CD14-positive monocyte (primary cell): ENCODE results near the gene CCDC3. TPM values are rescaled to one million over a fixed set of nuclear protein-coding genes. Genes with fewer than 3 reads are reported as not detected.

ENCODE experiments used
- DNase-seq, 3 donors: peaks; one replicate each; pipeline ENCODE4 v3.0.0-alpha.2; 2011 to 2022
- H2AFZ ChIP-seq: 2 replicates; pipeline ENCODE4 v1.6.0; 2012; ENCODE audit warnings: mild to moderate bottlenecking, low read depth, low read length, inconsistent platforms; ENCODE audit not compliant: insufficient read depth, poor library complexity, severe bottlenecking
- H3K27ac ChIP-seq, 2 donors: 1 replicate in 1 of 2; 2 replicates in 1 of 2; pipeline ENCODE4 v1.5.1; 2012 to 2013; ENCODE audit warnings: low read length in 2 of 2, control low read depth in 1 of 2, inconsistent platforms in 1 of 2, low read depth in 1 of 2, mild to moderate bottlenecking in 1 of 2
- H3K27me3 ChIP-seq, 2 donors: one replicate each; pipeline versions ENCODE4 v1.6.0 to v1.6.1; 2011 to 2013; ENCODE audit warnings: low read length in 2 of 2; ENCODE audit not compliant: control insufficient read depth in 2 of 2, insufficient read depth in 2 of 2
- H3K36me3 ChIP-seq, 2 donors: replicated peaks in 1 of 2; 1 replicate in 1 of 2; 2 replicates in 1 of 2; pipeline versions ENCODE4 v1.5.1 to v1.6.1; 2012 to 2013; ENCODE audit warnings: low read length in 2 of 2, control low read depth in 1 of 2, inconsistent platforms in 1 of 2, mild to moderate bottlenecking in 1 of 2; ENCODE audit not compliant: insufficient read depth in 2 of 2, control insufficient read depth in 1 of 2
- H3K4me1 ChIP-seq, 2 donors: 1 replicate in 1 of 2; 2 replicates in 1 of 2; pipeline versions ENCODE4 v1.5.1 to v1.6.1; 2012 to 2013; ENCODE audit warnings: low read length in 2 of 2, control low read depth in 1 of 2, inconsistent platforms in 1 of 2, mild to moderate bottlenecking in 1 of 2, moderate library complexity in 1 of 2; ENCODE audit not compliant: insufficient read depth in 2 of 2, control insufficient read depth in 1 of 2
- H3K4me2 ChIP-seq: replicated peaks from 2 replicates; pipeline ENCODE3; 2012; ENCODE audit warnings: low read length, moderate library complexity, mild to moderate bottlenecking; ENCODE audit not compliant: poor library complexity, severe bottlenecking; ENCODE audit errors: extremely low read depth
- H3K4me3 ChIP-seq, 3 experiments: fragments of 200-600 bp in 1 of 3; sonication (generic) in 1 of 3; replicated peaks in 1 of 3; 1 replicate in 2 of 3; 2 replicates in 1 of 3; pipeline ENCODE4 v1.5.1; 2011 to 2013; ENCODE audit warnings: low read length in 3 of 3, mild to moderate bottlenecking in 3 of 3, control low read depth in 2 of 3, low read depth in 2 of 3, inconsistent platforms in 1 of 3, moderate library complexity in 1 of 3
- H3K79me2 ChIP-seq: 2 replicates; pipeline ENCODE4 v1.6.0; 2012; ENCODE audit warnings: mild to moderate bottlenecking, control low read depth, inconsistent platforms, low read length, moderate library complexity; ENCODE audit not compliant: insufficient read depth
- H3K9ac ChIP-seq: 2 replicates; pipeline ENCODE4 v1.6.0; 2017; ENCODE audit warnings: low read length, mild to moderate bottlenecking; ENCODE audit not compliant: insufficient read depth, poor library complexity, severe bottlenecking
- H3K9me3 ChIP-seq, 2 donors: replicated peaks in 1 of 2; 1 replicate in 1 of 2; 2 replicates in 1 of 2; pipeline versions ENCODE4 v1.5.1 to v1.6.1; 2012 to 2013; ENCODE audit warnings: low read length in 2 of 2, control low read depth in 1 of 2; ENCODE audit not compliant: control insufficient read depth in 1 of 2, insufficient read depth in 1 of 2
- H4K20me1 ChIP-seq: 2 replicates; pipeline ENCODE4 v1.6.0; 2012; ENCODE audit warnings: mild to moderate bottlenecking, low read length, control low read depth, moderate library complexity; ENCODE audit not compliant: insufficient read depth
- H3K27ac Mint-ChIP-seq, 7 donors: one replicate each; pipeline ENCODE4 v1.8.0; 2020; ENCODE audit warnings: mild to moderate bottlenecking in 7 of 7, mixed read lengths in 7 of 7, moderate library complexity in 6 of 7, inconsistent platforms in 2 of 7
- H3K27me3 Mint-ChIP-seq, 3 donors: one replicate each; pipeline ENCODE4 v1.8.0; 2021 to 2022; ENCODE audit warnings: low read depth in 3 of 3, mild to moderate bottlenecking in 3 of 3, mixed read lengths in 3 of 3, moderate library complexity in 3 of 3, inconsistent platforms in 1 of 3
- H3K36me3 Mint-ChIP-seq, 2 donors: one replicate each; pipeline ENCODE4 v1.8.0; 2020; ENCODE audit warnings: mixed read lengths in 2 of 2, inconsistent platforms in 1 of 2, mild to moderate bottlenecking in 1 of 2
- H3K4me1 Mint-ChIP-seq: one replicate; pipeline ENCODE4 v1.8.0; 2020; ENCODE audit warnings: mild to moderate bottlenecking, mixed read lengths
- H3K4me3 Mint-ChIP-seq, 2 donors: one replicate each; pipeline ENCODE4 v1.8.0; 2020; ENCODE audit warnings: mild to moderate bottlenecking in 2 of 2, mixed read lengths in 2 of 2, moderate library complexity in 1 of 2
- H3K9me3 Mint-ChIP-seq, 7 donors: one replicate each; pipeline ENCODE4 v1.8.0; 2020 to 2022; ENCODE audit warnings: mixed read lengths in 7 of 7, mild to moderate bottlenecking in 6 of 7, moderate library complexity in 6 of 7, inconsistent platforms in 2 of 7
- WGBS: methylation state at CpG from one replicate; pipeline ENCODE4 v1.1.5; 2013; ENCODE audit warnings: missing lambda C conversion rate; ENCODE audit not compliant: insufficient coverage; 5-methylcytosine and 5-hydroxymethylcytosine counted together
- intact Hi-C, 2 donors: fragments of 100-400 bp; cut with micrococcal nuclease; formaldehyde crosslinking; loops; one replicate each; pipeline versions ENCODE4 v1.15.0 to v1.15.1; 2023
- polyA plus RNA-seq, 3 donors: library from polyadenylated mRNA; depleted of rRNA in 1 of 3; unstranded in 2 of 3; stranded (reverse) in 1 of 3; fragments of 300-500 nt in 2 of 3; fragments of >200 nt in 1 of 3; fragmentation: Illumina TruSeq in 2 of 3; gene quantifications; 1 replicate in 2 of 3; 2 replicates in 1 of 3; pipeline ENCODE4 v1.2.3, GENCODE V29; 2012 to 2021
- TF ChIP-seq, protein P1 (sequence below): fragments of 200-600 bp; IDR thresholded peaks from one replicate; pipeline ENCODE4 v1.8.0; 2022; ENCODE audit warnings: antibody characterized with exemption, mild to moderate bottlenecking

The CCDC3 gene
- polyA plus RNA-seq, 3 donors = not detected

DNA sequence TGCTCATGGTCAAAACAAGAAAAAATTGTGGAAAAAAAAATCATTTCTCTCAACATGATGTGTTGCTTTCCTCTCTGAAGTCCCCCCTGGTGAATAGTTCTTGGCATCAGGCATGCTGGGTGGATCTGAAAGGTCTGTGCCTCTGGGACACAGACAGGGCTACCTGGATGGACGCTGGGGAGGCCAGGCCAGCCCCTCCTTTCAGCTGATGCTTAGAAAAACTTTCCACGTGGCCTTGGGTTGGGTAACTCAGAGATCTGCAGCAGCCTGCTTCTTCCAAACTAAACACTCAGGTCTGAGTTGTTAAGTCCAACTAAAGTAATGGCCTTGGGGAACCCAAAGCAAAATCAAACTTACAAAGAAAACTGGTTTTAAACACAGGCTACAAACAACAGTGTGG is 113.0 kb downstream of the CCDC3 start:
- Histone ChIP-seq H4K20me1 (no peaks in the 10 kb centered on the region), H3K79me2 (no peaks in the 10 kb centered on the region), H3K36me3 (no peaks in the 10 kb centered on the region), H3K4me1 (no peaks in the 10 kb centered on the region), H3K27me3 (no peaks in the 10 kb centered on the region), H3K4me2 (no peak overlapping the region), H3K4me3 (no peak overlapping the region), H3K9ac (no peak overlapping the region), H2AFZ (no peak overlapping the region), H3K27ac (no peak overlapping the region), H3K9me3 (peaks cover 3 to 4% of the 10 kb centered on the region in 2 donors)
- intact Hi-C loops = no loop called here
- no peak for DNase-seq
- H3K9me3 Mint-ChIP-seq = peaks cover 2 to 14% (median 9%) of the 10 kb centered on the region in 7 donors
- no peaks in the 10 kb centered on the region for H3K36me3 Mint-ChIP-seq
- TF ChIP-seq, protein P1, sequence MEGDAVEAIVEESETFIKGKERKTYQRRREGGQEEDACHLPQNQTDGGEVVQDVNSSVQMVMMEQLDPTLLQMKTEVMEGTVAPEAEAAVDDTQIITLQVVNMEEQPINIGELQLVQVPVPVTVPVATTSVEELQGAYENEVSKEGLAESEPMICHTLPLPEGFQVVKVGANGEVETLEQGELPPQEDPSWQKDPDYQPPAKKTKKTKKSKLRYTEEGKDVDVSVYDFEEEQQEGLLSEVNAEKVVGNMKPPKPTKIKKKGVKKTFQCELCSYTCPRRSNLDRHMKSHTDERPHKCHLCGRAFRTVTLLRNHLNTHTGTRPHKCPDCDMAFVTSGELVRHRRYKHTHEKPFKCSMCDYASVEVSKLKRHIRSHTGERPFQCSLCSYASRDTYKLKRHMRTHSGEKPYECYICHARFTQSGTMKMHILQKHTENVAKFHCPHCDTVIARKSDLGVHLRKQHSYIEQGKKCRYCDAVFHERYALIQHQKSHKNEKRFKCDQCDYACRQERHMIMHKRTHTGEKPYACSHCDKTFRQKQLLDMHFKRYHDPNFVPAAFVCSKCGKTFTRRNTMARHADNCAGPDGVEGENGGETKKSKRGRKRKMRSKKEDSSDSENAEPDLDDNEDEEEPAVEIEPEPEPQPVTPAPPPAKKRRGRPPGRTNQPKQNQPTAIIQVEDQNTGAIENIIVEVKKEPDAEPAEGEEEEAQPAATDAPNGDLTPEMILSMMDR = no peak
- 100% methylated on average over 2 of the region's 2 CpGs for WGBS
- peaks cover 1 to 8% (median 4%) of the 10 kb centered on the region in 3 donors for H3K27me3 Mint-ChIP-seq
- H3K27ac Mint-ChIP-seq = no peak overlapping the region
- H3K4me3 Mint-ChIP-seq = no peak overlapping the region
- H3K4me1 Mint-ChIP-seq = no peaks in the 10 kb centered on the region

DNA sequence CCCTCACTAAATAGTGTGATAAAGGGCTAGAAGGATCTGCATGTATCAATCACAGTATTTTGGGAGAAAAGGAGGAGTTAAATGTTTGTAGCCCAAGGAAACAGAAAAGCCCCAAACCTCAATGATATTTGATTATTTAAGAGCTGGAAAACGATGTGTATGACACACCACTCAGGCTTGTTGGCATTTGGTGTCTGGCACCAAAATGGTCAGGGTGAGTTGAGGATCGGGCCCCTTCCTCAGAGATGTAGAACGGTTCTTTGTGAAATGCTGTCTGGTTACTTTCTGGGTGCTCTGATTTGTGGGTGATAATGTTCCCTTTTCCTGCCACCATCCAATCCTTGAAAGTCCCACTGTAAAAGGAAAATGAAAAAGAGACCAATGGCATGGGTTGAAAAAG is 113.7 kb downstream of the CCDC3 start:
- Histone ChIP-seq H3K9ac (no peak overlapping the region), H3K27ac (no peak overlapping the region), H4K20me1 (no peaks in the 10 kb centered on the region), H3K27me3 (no peaks in the 10 kb centered on the region), H3K4me3 (no peak overlapping the region), H3K9me3 (no peaks in the 10 kb centered on the region), H3K36me3 (no peaks in the 10 kb centered on the region), H3K4me1 (no peaks in the 10 kb centered on the region), H2AFZ (no peak overlapping the region), H3K4me2 (no peak overlapping the region), H3K79me2 (no peaks in the 10 kb centered on the region)
- H3K9me3 Mint-ChIP-seq = peaks cover 0 to 10% (median 5%) of the 10 kb centered on the region in 7 donors
- DNase-seq = no peak
- intact Hi-C loops = no loop called here
- H3K4me1 Mint-ChIP-seq = no peaks in the 10 kb centered on the region
- H3K4me3 Mint-ChIP-seq = no peak overlapping the region
- no CpG with 5 or more reads among the region's 3 CpGs for WGBS
- no peak overlapping the region for H3K27ac Mint-ChIP-seq
- no peaks in the 10 kb centered on the region for H3K36me3 Mint-ChIP-seq
- H3K27me3 Mint-ChIP-seq = peaks cover 0 to 8% (median 4%) of the 10 kb centered on the region in 3 donors
- TF ChIP-seq, protein P1 = no peak
